ENCODE measurements around the gene PPME1. TPM values are rescaled to one million over a fixed set of nuclear protein-coding genes. Genes with fewer than 3 reads are reported as not detected.
A peak's percentile ranks its signal among the peaks of the same experiment; 100 is the strongest.
"Not testable (repeated sequence)": the region's sequence is repeated elsewhere in the genome, so short reads cannot be mapped to it uniquely, and the experiment has no call there.

Gene PPME1
- total RNA-seq, 1 experiment from 2014 or later: 66.2 TPM

DNA sequence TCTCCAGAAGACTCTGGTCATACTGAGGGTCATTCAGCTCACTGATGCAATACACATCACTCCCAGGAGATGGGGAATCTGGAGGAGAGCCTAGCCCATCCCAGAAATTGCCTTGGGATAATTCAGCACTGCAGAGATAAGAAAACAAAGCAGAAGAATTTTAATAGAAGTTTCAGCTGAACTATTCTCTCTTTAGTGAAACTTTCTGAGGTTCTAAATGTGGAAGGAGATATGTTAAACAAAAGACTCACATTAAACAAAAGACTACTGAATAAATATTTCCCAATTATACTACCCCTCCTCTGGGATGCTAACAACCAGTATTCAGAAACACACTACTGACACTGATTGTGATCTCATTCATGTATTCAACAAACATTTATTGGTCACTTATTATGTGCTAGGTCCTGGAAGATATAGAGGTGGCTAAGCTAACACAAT lies 48.1 kb upstream of the PPME1 start:
- DNase-seq (peak; percentile 16), ATAC-seq (peak; percentile 66)
- H3K4me1 ChIP-seq (ENCODE audit: insufficient read depth, low read length): no peaks in the 10 kb centered on the region
- no peaks in the 10 kb centered on the region for H3K79me2 ChIP-seq (ENCODE audit: low read length)
- BruUV-seq (replicated peaks): no TSS peak
- ChIA-PET CTCF (interaction anchor here (1.0 kb wide), 1 partner anchor 48 kb away, joined by 3 read pairs; the partner anchor contains the start of gene PPME1), POLR2A (ENCODE audit: unreplicated experiment) (no interaction called here)
- peaks cover 4% of the 10 kb centered on the region; the same call in 1 of the 2 replicates for H3K36me3 ChIP-seq (ENCODE audit: low read depth, low read length)
- no peaks in the 10 kb centered on the region for H3K27me3 ChIP-seq (ENCODE audit: low read length)
- no peaks in the 10 kb centered on the region for H3K9me2 ChIP-seq (replicated peaks; ENCODE audit: low read length)
- H3K9me3 ChIP-seq (ENCODE audit: low read length): no peaks in the 10 kb centered on the region
- H3K27ac ChIP-seq (ENCODE audit: low read length): no peak overlapping the region
- H3K4me3 ChIP-seq (ENCODE audit: low read length): no peak overlapping the region
- H3K9ac ChIP-seq (ENCODE audit: low read length): no peak overlapping the region
- H2AFZ ChIP-seq (ENCODE audit: low read length): no peak overlapping the region
- H3F3A ChIP-seq (ENCODE audit: low read length, unreplicated experiment): no peaks in the 10 kb centered on the region
- TF ChIP-seq EZH2phosphoT487 (IDR thresholded peaks at IDR 0.05; ENCODE audit: borderline replicate concordance, low read length): no peak
- no peak for TF ChIP-seq EZH2 (IDR thresholded peaks at IDR 0.05; ENCODE audit: low read length, unreplicated experiment)
- TF ChIP-seq, protein P1, sequence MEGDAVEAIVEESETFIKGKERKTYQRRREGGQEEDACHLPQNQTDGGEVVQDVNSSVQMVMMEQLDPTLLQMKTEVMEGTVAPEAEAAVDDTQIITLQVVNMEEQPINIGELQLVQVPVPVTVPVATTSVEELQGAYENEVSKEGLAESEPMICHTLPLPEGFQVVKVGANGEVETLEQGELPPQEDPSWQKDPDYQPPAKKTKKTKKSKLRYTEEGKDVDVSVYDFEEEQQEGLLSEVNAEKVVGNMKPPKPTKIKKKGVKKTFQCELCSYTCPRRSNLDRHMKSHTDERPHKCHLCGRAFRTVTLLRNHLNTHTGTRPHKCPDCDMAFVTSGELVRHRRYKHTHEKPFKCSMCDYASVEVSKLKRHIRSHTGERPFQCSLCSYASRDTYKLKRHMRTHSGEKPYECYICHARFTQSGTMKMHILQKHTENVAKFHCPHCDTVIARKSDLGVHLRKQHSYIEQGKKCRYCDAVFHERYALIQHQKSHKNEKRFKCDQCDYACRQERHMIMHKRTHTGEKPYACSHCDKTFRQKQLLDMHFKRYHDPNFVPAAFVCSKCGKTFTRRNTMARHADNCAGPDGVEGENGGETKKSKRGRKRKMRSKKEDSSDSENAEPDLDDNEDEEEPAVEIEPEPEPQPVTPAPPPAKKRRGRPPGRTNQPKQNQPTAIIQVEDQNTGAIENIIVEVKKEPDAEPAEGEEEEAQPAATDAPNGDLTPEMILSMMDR (conservative IDR thresholded peaks at IDR 0.05; ENCODE audit: low read depth, low read length): peak; percentile 19; the same call in 1 of the 2 replicates
- no peak overlapping the region for H3K4me2 ChIP-seq (ENCODE audit: low read length)
- intact Hi-C loops (cut with micrococcal nuclease): loop anchor here (2.0 kb wide), 1 partner anchor 48 kb away; the partner anchor contains the start of genes C2CD3 and PPME1
- no peaks in the 10 kb centered on the region for H4K20me1 ChIP-seq (ENCODE audit: low read length)

DNA sequence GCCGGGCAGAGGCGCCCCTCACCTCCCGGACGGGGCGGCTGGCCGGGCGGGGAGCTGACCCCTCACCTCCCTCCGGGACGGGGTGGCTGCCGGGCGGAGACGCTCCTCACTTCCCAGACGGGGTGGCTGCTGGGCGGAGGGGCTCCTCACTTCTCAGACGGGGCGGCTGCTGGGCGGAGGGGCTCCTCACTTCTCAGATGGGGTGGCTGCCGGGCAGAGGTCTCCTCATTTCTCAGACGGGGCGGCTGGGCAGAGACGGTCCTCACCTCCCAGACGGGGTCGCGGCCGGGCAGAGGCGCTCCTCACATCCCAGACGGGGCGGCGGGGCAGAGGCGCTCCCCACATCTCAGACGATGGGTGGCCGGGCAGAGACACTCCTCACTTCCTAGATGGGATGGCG lies 42.0 kb upstream of the PPME1 start:
- CTCF ChIA-PET, ATAC-seq: not testable (repeated sequence)

DNA sequence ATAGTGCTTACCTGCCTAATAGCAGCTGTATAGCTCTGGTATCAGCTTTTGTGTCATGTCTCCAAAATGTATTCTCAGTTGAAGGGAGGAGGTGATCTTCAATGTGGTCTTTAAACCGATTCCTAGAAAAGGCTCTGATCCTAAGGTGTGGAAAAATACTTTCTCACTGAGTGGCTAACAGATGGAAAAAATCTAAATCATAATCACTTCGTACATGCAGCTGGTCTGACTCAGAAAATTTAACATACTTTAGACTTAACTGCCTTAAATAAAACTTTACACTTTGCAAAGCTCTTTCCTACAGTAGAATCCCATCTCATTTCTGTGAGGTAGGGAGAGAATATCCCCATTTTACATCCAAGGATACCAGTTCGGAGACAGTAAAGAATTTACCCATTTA lies 38.3 kb upstream of the PPME1 start:
- intact Hi-C loops (cut with micrococcal nuclease): no loop called here
- TF ChIP-seq, protein P1 (conservative IDR thresholded peaks at IDR 0.05; ENCODE audit: low read depth, low read length): no peak
- DNase-seq (no peak), ATAC-seq (no peak)
- ChIA-PET POLR2A (ENCODE audit: unreplicated experiment) (no interaction called here), CTCF (no interaction called here)
- Histone ChIP-seq H3K9me3 (ENCODE audit: low read length) (no peaks in the 10 kb centered on the region), H3K79me2 (ENCODE audit: low read length) (no peaks in the 10 kb centered on the region), H3K4me2 (ENCODE audit: low read length) (no peak overlapping the region), H3K4me1 (ENCODE audit: insufficient read depth, low read length) (peaks cover 20% of the 10 kb centered on the region), H3K27ac (ENCODE audit: low read length) (no peak overlapping the region), H3K4me3 (ENCODE audit: low read length) (no peak overlapping the region), H3F3A (ENCODE audit: low read length, unreplicated experiment) (peaks cover under 1% of the 10 kb centered on the region), H3K36me3 (ENCODE audit: low read depth, low read length) (peaks cover 35% of the 10 kb centered on the region), H3K9me2 (replicated peaks; ENCODE audit: low read length) (no peaks in the 10 kb centered on the region), H3K27me3 (ENCODE audit: low read length) (no peaks in the 10 kb centered on the region), H2AFZ (ENCODE audit: low read length) (no peak overlapping the region), H4K20me1 (ENCODE audit: low read length) (no peaks in the 10 kb centered on the region), H3K9ac (ENCODE audit: low read length) (no peak overlapping the region)
- BruUV-seq (replicated peaks): no TSS peak

More for the DNA sequence above, 42.0 kb upstream of the PPME1 start:
- H3K27ac ChIP-seq (ENCODE audit: low read length); H4K20me1 ChIP-seq (ENCODE audit: low read length); H3K27me3 ChIP-seq (ENCODE audit: low read length); H3F3A ChIP-seq (ENCODE audit: low read length, unreplicated experiment); H2AFZ ChIP-seq (ENCODE audit: low read length); H3K4me2 ChIP-seq (ENCODE audit: low read length); H3K9me3 ChIP-seq (ENCODE audit: low read length); H3K4me1 ChIP-seq (ENCODE audit: insufficient read depth, low read length); POLR2A ChIA-PET (ENCODE audit: unreplicated experiment); BruUV-seq (replicated peaks); H3K79me2 ChIP-seq (ENCODE audit: low read length); DNase-seq; H3K9ac ChIP-seq (ENCODE audit: low read length); intact Hi-C loops (cut with micrococcal nuclease); H3K4me3 ChIP-seq (ENCODE audit: low read length); H3K9me2 ChIP-seq (replicated peaks; ENCODE audit: low read length): not testable (repeated sequence)
- H3K36me3 ChIP-seq (ENCODE audit: low read depth, low read length): peaks cover 25% of the 10 kb centered on the region

All from PC-3 (cell line).